Uterus (tissue), 2 donors: ENCODE data around the gene UHMK1.

Experiments used
- POLR2A ChIP-seq, 2 donors: fragments of 450-650 bp; IDR thresholded peaks; one replicate each; pipeline ENCODE4 v1.6.1; 2016; ENCODE audit warnings: antibody characterized with exemption in 2 of 2, mild to moderate bottlenecking in 1 of 2, moderate library complexity in 1 of 2
- TF ChIP-seq, protein P1 (sequence below), 4 experiments: fragments of 200-600 bp in 2 of 4; fragments of 450-650 bp in 2 of 4; sonication (generic) in 2 of 4; IDR thresholded peaks; one replicate each; pipeline ENCODE4 v1.5.1; 2016 to 2019; ENCODE audit warnings: antibody characterized with exemption in 4 of 4, mild to moderate bottlenecking in 2 of 4, moderate library complexity in 1 of 4

DNA sequence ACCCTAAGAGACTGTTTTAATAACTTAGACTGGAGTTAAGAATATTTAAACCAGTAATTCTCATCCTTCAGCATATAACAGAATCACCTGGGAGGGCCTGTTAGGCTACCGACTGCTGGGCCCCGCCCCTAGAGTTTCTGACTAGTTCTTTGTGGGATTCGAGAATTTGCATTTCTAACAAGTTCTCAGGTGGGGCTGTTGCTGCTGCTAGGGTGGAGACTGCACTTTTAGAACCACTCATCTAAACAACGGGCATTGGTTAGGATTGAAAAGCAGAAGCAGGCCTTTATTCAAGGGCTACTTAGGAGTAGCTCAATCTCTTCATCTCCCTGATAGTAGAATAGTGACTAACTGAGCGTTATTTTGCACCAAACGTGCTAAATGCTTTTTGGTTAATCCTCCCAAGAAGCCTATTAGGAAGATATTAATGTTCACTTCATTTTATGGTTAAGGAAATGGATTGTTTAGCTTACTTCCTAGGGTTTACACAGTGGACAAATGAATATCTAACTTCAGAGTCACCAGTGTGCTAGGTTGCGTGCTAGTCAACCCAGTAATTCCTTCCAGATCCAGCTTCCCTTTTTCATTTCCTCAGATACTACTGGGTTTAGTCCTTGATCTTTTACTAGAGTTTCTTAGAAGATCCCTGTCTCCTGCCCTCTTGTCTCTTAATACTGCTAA, 32.8 kb downstream of the UHMK1 start:
- TF ChIP-seq, protein P1, sequence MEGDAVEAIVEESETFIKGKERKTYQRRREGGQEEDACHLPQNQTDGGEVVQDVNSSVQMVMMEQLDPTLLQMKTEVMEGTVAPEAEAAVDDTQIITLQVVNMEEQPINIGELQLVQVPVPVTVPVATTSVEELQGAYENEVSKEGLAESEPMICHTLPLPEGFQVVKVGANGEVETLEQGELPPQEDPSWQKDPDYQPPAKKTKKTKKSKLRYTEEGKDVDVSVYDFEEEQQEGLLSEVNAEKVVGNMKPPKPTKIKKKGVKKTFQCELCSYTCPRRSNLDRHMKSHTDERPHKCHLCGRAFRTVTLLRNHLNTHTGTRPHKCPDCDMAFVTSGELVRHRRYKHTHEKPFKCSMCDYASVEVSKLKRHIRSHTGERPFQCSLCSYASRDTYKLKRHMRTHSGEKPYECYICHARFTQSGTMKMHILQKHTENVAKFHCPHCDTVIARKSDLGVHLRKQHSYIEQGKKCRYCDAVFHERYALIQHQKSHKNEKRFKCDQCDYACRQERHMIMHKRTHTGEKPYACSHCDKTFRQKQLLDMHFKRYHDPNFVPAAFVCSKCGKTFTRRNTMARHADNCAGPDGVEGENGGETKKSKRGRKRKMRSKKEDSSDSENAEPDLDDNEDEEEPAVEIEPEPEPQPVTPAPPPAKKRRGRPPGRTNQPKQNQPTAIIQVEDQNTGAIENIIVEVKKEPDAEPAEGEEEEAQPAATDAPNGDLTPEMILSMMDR (IDR thresholded peaks at IDR 0.05): no peak
- no peak for TF ChIP-seq POLR2A (IDR thresholded peaks at IDR 0.05)
